Loucy (cell line): ENCODE data around the gene HOXC4.

Experiments
- H2AFZ ChIP-seq: fragments of 200-600 bp; sonication (generic); 2 replicates; pipeline ENCODE4 v1.6.0; 2016; ENCODE audit warnings: antibody characterized with exemption, mild to moderate bottlenecking, low read length, moderate library complexity
- H3F3A ChIP-seq: fragments of 200-600 bp; 2 replicates; pipeline ENCODE4 v1.6.0; 2016; ENCODE audit warnings: antibody characterized with exemption, low read depth, mild to moderate bottlenecking
- H3K27me3 ChIP-seq: fragments of 200-600 bp; sonication (generic); 2 replicates; pipeline ENCODE4 v1.6.1; 2014; ENCODE audit warnings: low read length, mild to moderate bottlenecking; ENCODE audit not compliant: insufficient read depth, poor library complexity, severe bottlenecking
- H3K36me3 ChIP-seq: fragments of 200-600 bp; sonication (generic); 2 replicates; pipeline ENCODE4 v1.6.1; 2016; ENCODE audit warnings: low read length; ENCODE audit not compliant: insufficient read depth
- H3K4me1 ChIP-seq: fragments of 200-600 bp; sonication (generic); 2 replicates; pipeline ENCODE4 v1.5.1; 2014; ENCODE audit warnings: low read length, mild to moderate bottlenecking; ENCODE audit not compliant: insufficient read depth, poor library complexity, severe bottlenecking
- H3K4me2 ChIP-seq: fragments of 200-600 bp; sonication (generic); 2 replicates; pipeline ENCODE4 v1.6.0; 2014; ENCODE audit warnings: antibody characterized with exemption, low read length, low read depth, mild to moderate bottlenecking; ENCODE audit not compliant: poor library complexity, severe bottlenecking
- H3K4me3 ChIP-seq: fragments of 200-600 bp; sonication (generic); 2 replicates; pipeline ENCODE4 v1.5.1; 2014; ENCODE audit warnings: low read length, mild to moderate bottlenecking, mixed read lengths; ENCODE audit not compliant: poor library complexity, severe bottlenecking
- H3K79me2 ChIP-seq: fragments of 200-600 bp; sonication (generic); 2 replicates; pipeline ENCODE4 v1.6.1; 2014; ENCODE audit warnings: low read length; ENCODE audit not compliant: insufficient read depth
- H3K9ac ChIP-seq: fragments of 200-600 bp; sonication (generic); 2 replicates; pipeline ENCODE4 v1.6.0; 2014; ENCODE audit warnings: mild to moderate bottlenecking, low read depth, low read length, moderate library complexity; ENCODE audit not compliant: poor library complexity, severe bottlenecking
- H3K9me2 ChIP-seq: fragments of 200-600 bp; sonication (generic); replicated peaks from 2 replicates; pipeline ENCODE4 v1.6.1; 2016; ENCODE audit warnings: low read depth, low read length, mixed read lengths
- H3K9me3 ChIP-seq: fragments of 200-600 bp; sonication (generic); 2 replicates; pipeline ENCODE4 v1.6.1; 2014; ENCODE audit warnings: mild to moderate bottlenecking, antibody characterized with exemption, low read length, low read depth; ENCODE audit not compliant: insufficient read depth
- H4K20me1 ChIP-seq: fragments of 200-600 bp; sonication (generic); 2 replicates; pipeline ENCODE4 v1.6.0; 2014; ENCODE audit warnings: antibody characterized with exemption, low read length, mild to moderate bottlenecking; ENCODE audit not compliant: insufficient read depth, poor library complexity, severe bottlenecking
- CTCF ChIP-seq: fragments of 200-600 bp; sonication (generic); conservative IDR thresholded peaks from 2 replicates; pipeline ENCODE4 v1.5.1; 2014; ENCODE audit warnings: mild to moderate bottlenecking, antibody characterized with exemption, low read length
- EZH2phosphoT487 ChIP-seq: fragments of 200-600 bp; IDR thresholded peaks from 2 replicates; pipeline ENCODE4 v1.6.1; 2018; ENCODE audit warnings: antibody characterized with exemption, mild to moderate bottlenecking, moderate library complexity, borderline replicate concordance

Gene HOXC4

DNA sequence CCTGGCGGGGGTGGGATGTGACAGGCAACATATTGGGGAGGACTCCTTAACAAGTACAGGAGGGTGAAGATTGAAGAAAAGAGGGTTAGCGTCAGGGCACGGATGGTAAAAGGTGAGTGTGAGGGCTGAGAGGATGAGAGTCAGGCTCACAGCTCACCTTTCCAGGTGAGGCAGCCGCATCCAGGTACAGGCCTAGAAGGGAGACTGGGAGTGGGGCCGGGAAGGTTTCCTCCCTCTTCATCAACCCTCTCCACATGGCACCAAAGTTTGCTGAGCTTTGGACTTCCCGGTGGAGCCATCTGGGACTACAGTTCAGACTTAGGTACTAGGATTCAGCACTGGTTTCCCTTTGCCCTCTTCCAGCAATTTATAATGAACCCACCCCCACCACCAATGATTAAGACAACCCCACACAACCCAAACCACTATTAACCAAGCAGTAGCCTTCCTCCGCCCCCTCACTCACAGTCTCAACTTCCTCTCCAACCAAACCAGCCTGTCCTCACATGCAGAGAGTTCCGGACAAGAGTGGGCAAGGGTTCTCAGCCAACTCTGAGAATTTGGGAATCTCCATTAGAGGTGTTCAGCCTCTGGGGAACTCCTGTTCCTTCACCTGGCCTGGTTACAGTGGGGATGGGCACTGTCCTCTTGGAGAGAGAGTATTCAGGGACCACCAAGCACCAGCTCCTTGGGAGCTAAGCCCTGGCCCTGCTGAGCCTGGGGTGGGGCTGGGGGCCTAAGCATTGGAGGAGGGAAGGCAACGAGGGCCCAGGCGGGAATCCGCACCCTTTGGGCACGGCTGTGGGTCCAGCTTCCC is 2.4 kb upstream of the HOXC4 start:
- H4K20me1 ChIP-seq = peaks cover 60% of the 10 kb centered on the region
- no peak for TF ChIP-seq CTCF
- no peak for TF ChIP-seq EZH2phosphoT487
- no peak overlapping the region for H3K4me3 ChIP-seq
- H3K9ac ChIP-seq = no peak overlapping the region
- H3K4me2 ChIP-seq = no peak overlapping the region
- H3K9me2 ChIP-seq = no peaks in the 10 kb centered on the region
- no peaks in the 10 kb centered on the region for H3K9me3 ChIP-seq
- H3K4me1 ChIP-seq = peaks cover 40% of the 10 kb centered on the region
- no peaks in the 10 kb centered on the region for H3F3A ChIP-seq
- H3K36me3 ChIP-seq = peaks cover 32% of the 10 kb centered on the region
- H2AFZ ChIP-seq = no peak overlapping the region
- peaks cover 67% of the 10 kb centered on the region for H3K79me2 ChIP-seq
- H3K27me3 ChIP-seq = no peaks in the 10 kb centered on the region

GRCh38 chr12:54051874-54052437 is 1.7 kb upstream of the HOXC4 start:
- peaks cover 53% of the 10 kb centered on the region for H4K20me1 ChIP-seq
- no peaks in the 10 kb centered on the region for H3K9me2 ChIP-seq
- H3K79me2 ChIP-seq = peaks cover 60% of the 10 kb centered on the region
- no peak overlapping the region for H3K4me3 ChIP-seq
- H3K27me3 ChIP-seq = no peaks in the 10 kb centered on the region
- TF ChIP-seq EZH2phosphoT487 (no peak), CTCF (no peak)
- H3K36me3 ChIP-seq = peaks cover 33% of the 10 kb centered on the region
- no peak overlapping the region for H2AFZ ChIP-seq
- H3K4me2 ChIP-seq = peak overlapping the region; percentile 8
- peaks cover 40% of the 10 kb centered on the region for H3K4me1 ChIP-seq
- no peaks in the 10 kb centered on the region for H3F3A ChIP-seq
- no peak overlapping the region for H3K9ac ChIP-seq
- no peaks in the 10 kb centered on the region for H3K9me3 ChIP-seq

DNA sequence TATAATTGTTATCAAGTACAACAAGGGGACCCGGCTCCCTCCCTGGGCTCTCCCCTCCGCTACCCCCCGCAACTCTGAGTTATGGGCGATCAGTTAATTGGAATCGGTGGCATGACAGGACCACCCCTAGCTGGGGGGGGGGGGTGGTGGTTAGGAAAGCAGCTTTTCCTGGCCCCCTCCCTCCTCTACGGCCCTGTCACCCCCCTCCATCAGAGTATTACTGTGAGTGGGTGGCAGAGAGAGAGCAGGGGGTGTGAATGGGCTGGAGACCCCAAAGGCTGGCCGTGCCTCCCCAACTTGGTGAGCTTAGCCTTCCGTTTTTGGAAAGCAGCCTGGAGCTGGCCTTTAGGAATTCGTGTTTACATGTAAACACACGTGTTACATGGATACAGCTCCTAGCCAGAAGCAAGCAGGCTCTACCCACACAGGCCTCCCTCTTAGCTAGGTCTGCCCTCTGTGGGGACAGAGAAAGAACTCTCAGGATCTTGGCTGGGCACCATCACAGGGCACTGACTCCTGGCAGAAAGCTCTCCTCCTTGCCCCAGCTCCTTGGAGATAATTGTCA is 1.1 kb upstream of the HOXC4 start:
- H3K36me3 ChIP-seq = peaks cover 38% of the 10 kb centered on the region
- no peaks in the 10 kb centered on the region for H3K9me3 ChIP-seq
- no peak overlapping the region for H2AFZ ChIP-seq
- H3K9me2 ChIP-seq = no peaks in the 10 kb centered on the region
- peaks cover 55% of the 10 kb centered on the region for H3K79me2 ChIP-seq
- no peak overlapping the region for H3K9ac ChIP-seq
- H3K4me2 ChIP-seq = peak overlapping the region; percentile 8
- no peaks in the 10 kb centered on the region for H3F3A ChIP-seq
- H4K20me1 ChIP-seq = peaks cover 51% of the 10 kb centered on the region
- TF ChIP-seq EZH2phosphoT487 (no peak), CTCF (no peak)
- no peak overlapping the region for H3K4me3 ChIP-seq
- H3K27me3 ChIP-seq = no peaks in the 10 kb centered on the region
- peaks cover 40% of the 10 kb centered on the region for H3K4me1 ChIP-seq
